ENCODE measurements around the gene ZIC1. TPM values are rescaled to one million over a fixed set of nuclear protein-coding genes. Genes with fewer than 3 reads are reported as not detected.

The ZIC1 gene
- total and polyA plus RNA-seq, 2 of the 4 experiments (the other 2 are of a cell fraction): not detected

DNA sequence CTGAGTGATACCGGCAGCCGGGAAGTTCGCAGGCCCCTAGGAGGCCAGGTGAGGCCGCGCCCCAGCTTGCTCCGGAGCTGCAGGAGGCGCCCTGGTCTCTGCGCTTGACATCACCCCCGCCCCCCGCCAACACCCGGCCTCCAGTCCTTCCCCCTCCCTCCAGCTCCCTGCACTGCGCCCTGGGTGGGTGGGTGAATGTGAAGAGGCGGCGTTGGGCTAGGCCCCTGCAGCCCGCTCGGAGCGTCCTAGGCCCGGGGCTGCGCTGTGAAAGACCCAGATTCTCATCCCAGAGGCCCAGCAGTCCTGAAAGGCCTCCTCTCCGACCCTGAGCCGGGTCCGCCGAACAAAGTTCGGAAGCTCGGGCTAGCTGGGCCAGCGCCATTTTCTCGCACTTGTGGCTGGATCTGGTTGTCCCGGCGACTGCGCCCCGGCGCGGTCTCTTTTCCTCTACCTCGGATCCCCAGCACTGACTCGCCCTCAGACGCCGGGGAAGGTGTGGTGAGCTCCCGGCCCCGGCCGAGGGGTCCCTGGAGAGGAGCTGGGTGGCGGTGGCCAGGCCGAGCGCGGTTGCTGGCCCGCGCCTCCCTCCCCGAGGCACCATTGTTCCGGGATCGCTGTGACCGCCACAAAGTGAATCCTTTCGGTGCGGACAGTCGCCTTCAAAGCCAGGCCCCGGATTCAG is 15.8 kb upstream of the ZIC1 start:
- no peak overlapping the region for H3K18ac ChIP-seq (ENCODE audit: low read depth, low read length)
- CTCF ChIA-PET: interaction anchor here (1.6 kb wide), 1 partner anchor 201 kb away, joined by 4 read pairs; no protein-coding TSS in a partner anchor
- no peak overlapping the region for H2BK5ac ChIP-seq (ENCODE audit: low read depth, low read length, poor library complexity, severe bottlenecking)
- no peak overlapping the region for H2AK5ac ChIP-seq (ENCODE audit: low read depth, low read length)
- H3K9ac ChIP-seq (ENCODE audit: low read depth, low read length): no peak overlapping the region
- ATAC-seq (ENCODE audit: low read depth): no peak
- no peak overlapping the region for H4K5ac ChIP-seq (ENCODE audit: low read depth, low read length)
- H3K9me1 ChIP-seq (ENCODE audit: insufficient read depth, low read length): no peaks in the 10 kb centered on the region
- no peak overlapping the region for H4K91ac ChIP-seq (ENCODE audit: insufficient read depth, low read depth, low read length)
- no TSS peak for BruUV-seq (replicated peaks)
- WGBS, 2 experiments (ENCODE audit: extremely low coverage in 2 of 2, insufficient read length in 1 of 2): 2% methylated on average over 14 of the region's 54 CpGs; no CpG with 5 or more reads in 1 of the 2 experiments
- H3K27me3 ChIP-seq (ENCODE audit: control insufficient read depth, insufficient read depth, low read length): peaks cover 97% of the 10 kb centered on the region
- peaks cover 30% of the 10 kb centered on the region for H3K9me3 ChIP-seq (ENCODE audit: control insufficient read depth, insufficient read depth, low read length)
- H3K36me3 ChIP-seq (ENCODE audit: control insufficient read depth, insufficient read depth, low read length): no peaks in the 10 kb centered on the region
- H2BK20ac ChIP-seq (ENCODE audit: low read depth, low read length): no peak overlapping the region
- peak overlapping the region; percentile 69 for H3K4me2 ChIP-seq (ENCODE audit: low read depth, low read length)
- no peak overlapping the region for H2BK15ac ChIP-seq (ENCODE audit: low read depth, low read length)
- H3K4ac ChIP-seq (ENCODE audit: low read depth, low read length): no peak overlapping the region
- intact Hi-C loops (cut with micrococcal nuclease): no loop called here
- H3K4me1 ChIP-seq (ENCODE audit: control insufficient read depth, insufficient read depth, low read length): no peaks in the 10 kb centered on the region
- dilution Hi-C loops (cut with HindIII; ENCODE audit: low sequenced_read_pairs, unreplicated experiment): no loop called here
- no peak overlapping the region for H3K56ac ChIP-seq (ENCODE audit: extremely low read depth, insufficient read depth, low read length)
- no peak for TF ChIP-seq MXI1 (IDR thresholded peaks at IDR 0.05; ENCODE audit: borderline replicate concordance, low read depth, low read length)
- no peak for TF ChIP-seq FOS (IDR thresholded peaks at IDR 0.05; ENCODE audit: low read depth, low read length)
- TF ChIP-seq RCOR1 (IDR thresholded peaks at IDR 0.05; ENCODE audit: insufficient replicate concordance, low read length): no peak
- H3K14ac ChIP-seq (replicated peaks; ENCODE audit: low read depth, low read length): no peak overlapping the region
- POLR2A ChIA-PET (ENCODE audit: unreplicated experiment): no interaction called here
- no peak overlapping the region for H4K8ac ChIP-seq (ENCODE audit: low read depth in 2 of 2, low read length in 2 of 2)
- H3K79me1 ChIP-seq (ENCODE audit: low read depth in 1 of 2, low read length in 2 of 2): no peaks in the 10 kb centered on the region
- no peak overlapping the region for H3K27ac ChIP-seq (ENCODE audit: insufficient read depth, low read length)
- no peaks in the 10 kb centered on the region; the same call in 1 of the 2 replicates for H4K20me1 ChIP-seq (ENCODE audit: insufficient read depth, low read length)
- H3K4me3 ChIP-seq (ENCODE audit: insufficient read depth, low read depth, low read length): peak overlapping the region; percentile 15; the same call in 1 of the 2 replicates
- peak overlapping the region; percentile 63 for H2AFZ ChIP-seq (replicated peaks; ENCODE audit: low read length, poor library complexity)
- H2AK9ac ChIP-seq (replicated peaks; ENCODE audit: low read depth, low read length, poor library complexity): no peak overlapping the region
- no peak overlapping the region for H2BK120ac ChIP-seq (ENCODE audit: low read depth, low read length)
- in situ Hi-C loops (cut with MboI; ENCODE audit: low sequenced_read_pairs): no loop called here
- no peak for DNase-seq
- H3K23ac ChIP-seq (ENCODE audit: low read depth, low read length): no peak overlapping the region

Measured in IMR-90 (cell line).